ENCODE data around the gene ASF1B.

Gene ASF1B

GRCh38 chr19:14116918-14117578, 19.3 kb downstream of the ASF1B start:
- peak overlapping the region; percentile 40 for H2AFZ ChIP-seq
- H3K36me3 ChIP-seq (ENCODE audit: control insufficient read depth, insufficient read depth, low read length): no peaks in the 10 kb centered on the region
- TF ChIP-seq, protein P1, sequence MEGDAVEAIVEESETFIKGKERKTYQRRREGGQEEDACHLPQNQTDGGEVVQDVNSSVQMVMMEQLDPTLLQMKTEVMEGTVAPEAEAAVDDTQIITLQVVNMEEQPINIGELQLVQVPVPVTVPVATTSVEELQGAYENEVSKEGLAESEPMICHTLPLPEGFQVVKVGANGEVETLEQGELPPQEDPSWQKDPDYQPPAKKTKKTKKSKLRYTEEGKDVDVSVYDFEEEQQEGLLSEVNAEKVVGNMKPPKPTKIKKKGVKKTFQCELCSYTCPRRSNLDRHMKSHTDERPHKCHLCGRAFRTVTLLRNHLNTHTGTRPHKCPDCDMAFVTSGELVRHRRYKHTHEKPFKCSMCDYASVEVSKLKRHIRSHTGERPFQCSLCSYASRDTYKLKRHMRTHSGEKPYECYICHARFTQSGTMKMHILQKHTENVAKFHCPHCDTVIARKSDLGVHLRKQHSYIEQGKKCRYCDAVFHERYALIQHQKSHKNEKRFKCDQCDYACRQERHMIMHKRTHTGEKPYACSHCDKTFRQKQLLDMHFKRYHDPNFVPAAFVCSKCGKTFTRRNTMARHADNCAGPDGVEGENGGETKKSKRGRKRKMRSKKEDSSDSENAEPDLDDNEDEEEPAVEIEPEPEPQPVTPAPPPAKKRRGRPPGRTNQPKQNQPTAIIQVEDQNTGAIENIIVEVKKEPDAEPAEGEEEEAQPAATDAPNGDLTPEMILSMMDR (IDR thresholded peaks at IDR 0.05): no peak
- peak overlapping the region; percentile 92 for H3K4me2 ChIP-seq (ENCODE audit: low read length)
- H3K4me3 ChIP-seq (ENCODE audit: low read depth, low read length): peak overlapping the region; percentile 83
- peak overlapping the region; percentile 97 for H3K9ac ChIP-seq
- H3K79me2 ChIP-seq: peaks cover 41% of the 10 kb centered on the region
- H3K27me3 ChIP-seq (ENCODE audit: control insufficient read depth, insufficient read depth, low read length): no peaks in the 10 kb centered on the region
- H3K4me1 ChIP-seq: peaks cover 45% of the 10 kb centered on the region
- no peaks in the 10 kb centered on the region for H3K9me3 ChIP-seq (ENCODE audit: control insufficient read depth, low read length)
- peak overlapping the region; percentile 21 for H3K27ac ChIP-seq

DNA sequence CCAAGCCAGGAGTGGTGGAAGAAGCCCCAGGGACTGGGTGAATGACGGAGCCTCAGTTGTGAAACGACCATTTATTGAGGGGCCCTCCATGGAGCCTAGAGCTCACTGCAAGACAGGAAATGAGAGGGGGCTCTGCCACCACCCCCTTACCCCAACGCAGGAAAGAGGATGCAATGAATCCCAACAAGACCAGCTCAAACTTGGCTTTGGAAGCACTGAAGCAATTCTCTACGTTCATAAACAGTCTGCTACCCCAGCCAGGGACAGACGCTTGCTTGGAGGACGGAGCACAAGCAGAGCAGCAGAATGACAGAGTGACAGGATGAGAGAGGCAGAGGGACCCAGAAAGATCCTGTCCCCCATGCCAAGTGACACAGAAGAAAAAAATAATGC, 19.9 kb downstream of the ASF1B start:
- H3K36me3 ChIP-seq (ENCODE audit: control insufficient read depth, insufficient read depth, low read length): no peaks in the 10 kb centered on the region
- peaks cover 45% of the 10 kb centered on the region for H3K4me1 ChIP-seq
- peak overlapping the region; percentile 83 for H3K4me3 ChIP-seq (ENCODE audit: low read depth, low read length)
- H3K27ac ChIP-seq: peak overlapping the region; percentile 21
- TF ChIP-seq, protein P1 (IDR thresholded peaks at IDR 0.05): no peak
- peak overlapping the region; percentile 40 for H2AFZ ChIP-seq
- H3K4me2 ChIP-seq (ENCODE audit: low read length): peak overlapping the region; percentile 92
- peaks cover 45% of the 10 kb centered on the region for H3K79me2 ChIP-seq
- no peaks in the 10 kb centered on the region for H3K27me3 ChIP-seq (ENCODE audit: control insufficient read depth, insufficient read depth, low read length)
- H3K9ac ChIP-seq: peak overlapping the region; percentile 97
- no peaks in the 10 kb centered on the region for H3K9me3 ChIP-seq (ENCODE audit: control insufficient read depth, low read length)

DNA sequence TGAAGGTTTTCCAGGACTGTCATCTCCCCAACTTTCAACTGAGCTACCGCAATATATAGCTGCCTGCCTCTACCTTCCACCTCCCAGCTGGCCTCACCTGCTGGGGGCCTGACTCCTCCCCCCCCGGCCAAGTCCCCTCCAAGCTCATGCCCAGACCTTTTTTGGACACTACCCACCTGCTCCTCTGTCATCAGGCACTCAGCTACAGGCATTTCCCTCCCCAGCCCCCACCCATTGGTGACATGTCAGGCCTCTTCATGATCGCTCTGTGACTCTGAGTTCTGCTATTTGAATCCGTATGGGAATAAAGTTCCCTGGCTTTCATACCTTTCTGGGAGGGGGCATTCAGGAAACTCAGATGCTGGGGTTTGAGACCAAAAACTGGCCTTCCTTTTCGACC, 20.6 kb downstream of the ASF1B start:
- no peaks in the 10 kb centered on the region for H3K27me3 ChIP-seq (ENCODE audit: control insufficient read depth, insufficient read depth, low read length)
- H3K4me2 ChIP-seq (ENCODE audit: low read length): no peak overlapping the region
- peaks cover 46% of the 10 kb centered on the region for H3K79me2 ChIP-seq
- no peak overlapping the region for H3K4me3 ChIP-seq (ENCODE audit: low read depth, low read length)
- H3K9me3 ChIP-seq (ENCODE audit: control insufficient read depth, low read length): no peaks in the 10 kb centered on the region
- TF ChIP-seq, protein P1 (IDR thresholded peaks at IDR 0.05): no peak
- no peak overlapping the region for H3K9ac ChIP-seq
- H3K27ac ChIP-seq: peak overlapping the region; percentile 3
- no peak overlapping the region for H2AFZ ChIP-seq
- H3K4me1 ChIP-seq: peaks cover 42% of the 10 kb centered on the region
- H3K36me3 ChIP-seq (ENCODE audit: control insufficient read depth, insufficient read depth, low read length): no peaks in the 10 kb centered on the region

- Histone ChIP-seq H3K27me3 (ENCODE audit: control insufficient read depth, insufficient read depth, low read length) (no peaks in the 10 kb centered on the region), H3K79me2 (peaks cover 46% of the 10 kb centered on the region), H3K9ac (no peak overlapping the region), H3K4me2 (ENCODE audit: low read length) (no peak overlapping the region), H3K4me3 (ENCODE audit: low read depth, low read length) (no peak overlapping the region), H3K9me3 (ENCODE audit: control insufficient read depth, low read length) (no peaks in the 10 kb centered on the region), H3K4me1 (peaks cover 36% of the 10 kb centered on the region), H3K36me3 (ENCODE audit: control insufficient read depth, insufficient read depth, low read length) (no peaks in the 10 kb centered on the region), H2AFZ (no peak overlapping the region), H3K27ac (peak overlapping the region; percentile 1)
- TF ChIP-seq, protein P1 (IDR thresholded peaks at IDR 0.05): peak; percentile 48
These were observed 21.5 kb downstream of the ASF1B start for GRCh38 chr19:14114854-14115253.

GRCh38 chr19:14114439-14114838, 21.9 kb downstream of the ASF1B start:
- no peaks in the 10 kb centered on the region for H3K36me3 ChIP-seq (ENCODE audit: control insufficient read depth, insufficient read depth, low read length)
- H3K4me2 ChIP-seq (ENCODE audit: low read length): no peak overlapping the region
- no peak overlapping the region for H3K9ac ChIP-seq
- H3K9me3 ChIP-seq (ENCODE audit: control insufficient read depth, low read length): no peaks in the 10 kb centered on the region
- H3K4me1 ChIP-seq: peaks cover 32% of the 10 kb centered on the region
- H3K4me3 ChIP-seq (ENCODE audit: low read depth, low read length): no peak overlapping the region
- H3K27ac ChIP-seq: peak overlapping the region; percentile 1
- peaks cover 46% of the 10 kb centered on the region for H3K79me2 ChIP-seq
- H3K27me3 ChIP-seq (ENCODE audit: control insufficient read depth, insufficient read depth, low read length): no peaks in the 10 kb centered on the region
- TF ChIP-seq, protein P1 (IDR thresholded peaks at IDR 0.05): no peak
- H2AFZ ChIP-seq: no peak overlapping the region

Measured in parathyroid adenoma (tissue), 2 donors.